ENCODE measurements around the gene WNT7B. TPM values are rescaled to one million over a fixed set of nuclear protein-coding genes. Genes with fewer than 3 reads are reported as not detected.

The WNT7B gene
- total and polyA plus RNA-seq, 2 experiments from 2014 or later: 0.10 TPM; not detected in 1

GRCh38 chr22:45980761-45981160, 3.8 kb upstream of the WNT7B start:
- H3K4me3 ChIP-seq: no peak overlapping the region
- H3K36me3 ChIP-seq (ENCODE audit: insufficient read depth): no peaks in the 10 kb centered on the region
- DNase-seq (ENCODE audit: low spot score): no peak
- H3K4me2 ChIP-seq: no peak overlapping the region
- no peaks in the 10 kb centered on the region for H3K4me1 ChIP-seq (ENCODE audit: insufficient read depth)
- H2AFZ ChIP-seq: no peak overlapping the region
- Mint-ChIP-seq H3K4me1 (peaks cover 4% of the 10 kb centered on the region; the same call in 1 of the 3 replicates), H3K9me3 (peaks cover 7% of the 10 kb centered on the region), H3K27ac (no peak overlapping the region), H3K4me3 (no peak overlapping the region), H3K27me3 (ENCODE audit: insufficient read depth, low read depth, poor library complexity) (peaks cover 20% of the 10 kb centered on the region), H3K36me3 (ENCODE audit: low read depth) (no peaks in the 10 kb centered on the region)
- ATAC-seq: no peak
- TF ChIP-seq EZH2 (IDR thresholded peaks at IDR 0.05; ENCODE audit: low read depth, unreplicated experiment) (no peak), ZNF114 (CRISPR knock-in tag; IDR thresholded peaks at IDR 0.05) (no peak), STAT1 (IDR thresholded peaks at IDR 0.05; ENCODE audit: unreplicated experiment) (no peak), ETS1 (IDR thresholded peaks at IDR 0.05) (no peak), NANOG (IDR thresholded peaks at IDR 0.05; ENCODE audit: borderline replicate concordance) (no peak), POLR2AphosphoS5 (IDR thresholded peaks at IDR 0.05; ENCODE audit: low read depth) (no peak), REST (IDR thresholded peaks at IDR 0.05; ENCODE audit: unreplicated experiment) (no peak), ZNF331 (CRISPR knock-in tag; IDR thresholded peaks at IDR 0.05; ENCODE audit: low read depth) (no peak), EZH2phosphoT487 (IDR thresholded peaks at IDR 0.05; ENCODE audit: unreplicated experiment) (no peak), CTCF (conservative IDR thresholded peaks at IDR 0.05; ENCODE audit: low read depth in 2 of 2) (no peak), CREB1 (CRISPR knock-in tag; IDR thresholded peaks at IDR 0.05; ENCODE audit: low read depth) (no peak)
- TF ChIP-seq, protein P1, sequence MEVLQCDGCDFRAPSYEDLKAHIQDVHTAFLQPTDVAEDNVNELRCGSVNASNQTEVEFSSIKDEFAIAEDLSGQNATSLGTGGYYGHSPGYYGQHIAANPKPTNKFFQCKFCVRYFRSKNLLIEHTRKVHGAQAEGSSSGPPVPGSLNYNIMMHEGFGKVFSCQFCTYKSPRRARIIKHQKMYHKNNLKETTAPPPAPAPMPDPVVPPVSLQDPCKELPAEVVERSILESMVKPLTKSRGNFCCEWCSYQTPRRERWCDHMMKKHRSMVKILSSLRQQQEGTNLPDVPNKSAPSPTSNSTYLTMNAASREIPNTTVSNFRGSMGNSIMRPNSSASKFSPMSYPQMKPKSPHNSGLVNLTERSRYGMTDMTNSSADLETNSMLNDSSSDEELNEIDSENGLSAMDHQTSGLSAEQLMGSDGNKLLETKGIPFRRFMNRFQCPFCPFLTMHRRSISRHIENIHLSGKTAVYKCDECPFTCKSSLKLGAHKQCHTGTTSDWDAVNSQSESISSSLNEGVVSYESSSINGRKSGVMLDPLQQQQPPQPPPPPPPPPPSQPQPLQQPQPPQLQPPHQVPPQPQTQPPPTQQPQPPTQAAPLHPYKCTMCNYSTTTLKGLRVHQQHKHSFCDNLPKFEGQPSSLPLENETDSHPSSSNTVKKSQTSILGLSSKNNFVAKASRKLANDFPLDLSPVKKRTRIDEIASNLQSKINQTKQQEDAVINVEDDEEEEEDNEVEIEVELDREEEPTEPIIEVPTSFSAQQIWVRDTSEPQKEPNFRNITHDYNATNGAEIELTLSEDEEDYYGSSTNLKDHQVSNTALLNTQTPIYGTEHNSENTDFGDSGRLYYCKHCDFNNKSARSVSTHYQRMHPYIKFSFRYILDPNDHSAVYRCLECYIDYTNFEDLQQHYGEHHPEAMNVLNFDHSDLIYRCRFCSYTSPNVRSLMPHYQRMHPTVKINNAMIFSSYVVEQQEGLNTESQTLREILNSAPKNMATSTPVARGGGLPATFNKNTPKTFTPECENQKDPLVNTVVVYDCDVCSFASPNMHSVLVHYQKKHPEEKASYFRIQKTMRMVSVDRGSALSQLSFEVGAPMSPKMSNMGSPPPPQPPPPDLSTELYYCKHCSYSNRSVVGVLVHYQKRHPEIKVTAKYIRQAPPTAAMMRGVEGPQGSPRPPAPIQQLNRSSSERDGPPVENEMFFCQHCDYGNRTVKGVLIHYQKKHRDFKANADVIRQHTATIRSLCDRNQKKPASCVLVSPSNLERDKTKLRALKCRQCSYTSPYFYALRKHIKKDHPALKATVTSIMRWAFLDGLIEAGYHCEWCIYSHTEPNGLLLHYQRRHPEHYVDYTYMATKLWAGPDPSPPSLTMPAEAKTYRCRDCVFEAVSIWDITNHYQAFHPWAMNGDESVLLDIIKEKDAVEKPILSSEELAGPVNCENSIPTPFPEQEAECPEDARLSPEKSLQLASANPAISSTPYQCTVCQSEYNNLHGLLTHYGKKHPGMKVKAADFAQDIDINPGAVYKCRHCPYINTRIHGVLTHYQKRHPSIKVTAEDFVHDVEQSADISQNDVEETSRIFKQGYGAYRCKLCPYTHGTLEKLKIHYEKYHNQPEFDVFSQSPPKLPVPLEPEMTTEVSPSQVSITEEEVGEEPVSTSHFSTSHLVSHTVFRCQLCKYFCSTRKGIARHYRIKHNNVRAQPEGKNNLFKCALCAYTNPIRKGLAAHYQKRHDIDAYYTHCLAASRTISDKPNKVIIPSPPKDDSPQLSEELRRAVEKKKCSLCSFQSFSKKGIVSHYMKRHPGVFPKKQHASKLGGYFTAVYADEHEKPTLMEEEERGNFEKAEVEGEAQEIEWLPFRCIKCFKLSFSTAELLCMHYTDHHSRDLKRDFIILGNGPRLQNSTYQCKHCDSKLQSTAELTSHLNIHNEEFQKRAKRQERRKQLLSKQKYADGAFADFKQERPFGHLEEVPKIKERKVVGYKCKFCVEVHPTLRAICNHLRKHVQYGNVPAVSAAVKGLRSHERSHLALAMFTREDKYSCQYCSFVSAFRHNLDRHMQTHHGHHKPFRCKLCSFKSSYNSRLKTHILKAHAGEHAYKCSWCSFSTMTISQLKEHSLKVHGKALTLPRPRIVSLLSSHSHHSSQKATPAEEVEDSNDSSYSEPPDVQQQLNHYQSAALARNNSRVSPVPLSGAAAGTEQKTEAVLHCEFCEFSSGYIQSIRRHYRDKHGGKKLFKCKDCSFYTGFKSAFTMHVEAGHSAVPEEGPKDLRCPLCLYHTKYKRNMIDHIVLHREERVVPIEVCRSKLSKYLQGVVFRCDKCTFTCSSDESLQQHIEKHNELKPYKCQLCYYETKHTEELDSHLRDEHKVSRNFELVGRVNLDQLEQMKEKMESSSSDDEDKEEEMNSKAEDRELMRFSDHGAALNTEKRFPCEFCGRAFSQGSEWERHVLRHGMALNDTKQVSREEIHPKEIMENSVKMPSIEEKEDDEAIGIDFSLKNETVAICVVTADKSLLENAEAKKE (CRISPR knock-in tag; IDR thresholded peaks at IDR 0.05): no peak
- H4K20me1 ChIP-seq (replicated peaks; ENCODE audit: insufficient read depth): no peaks in the 10 kb centered on the region; the same call in 1 of the 2 replicates
- H3K79me2 ChIP-seq (replicated peaks; ENCODE audit: insufficient read depth): no peaks in the 10 kb centered on the region
- H3K27ac ChIP-seq (ENCODE audit: low read depth): no peak overlapping the region
- H3K9me2 ChIP-seq (ENCODE audit: insufficient read depth): no peaks in the 10 kb centered on the region
- peaks cover 35% of the 10 kb centered on the region for H3K27me3 ChIP-seq (ENCODE audit: insufficient read depth)
- peaks cover 12% of the 10 kb centered on the region for H3F3A ChIP-seq (replicated peaks; ENCODE audit: low read depth)

All from GM23338 (cell line).